Measurements from ENCODE around the gene POLR2E.
A peak's percentile ranks its signal among the peaks of the same experiment; 100 is the strongest.

POLR2E gene

GRCh38 chr19:1109697-1110671, 14.8 kb upstream of the POLR2E start:
- no peak for DNase-seq

- DNase-seq, result no peak
These were observed 13.9 kb upstream of the POLR2E start for GRCh38 chr19:1109032-1109551.

DNA sequence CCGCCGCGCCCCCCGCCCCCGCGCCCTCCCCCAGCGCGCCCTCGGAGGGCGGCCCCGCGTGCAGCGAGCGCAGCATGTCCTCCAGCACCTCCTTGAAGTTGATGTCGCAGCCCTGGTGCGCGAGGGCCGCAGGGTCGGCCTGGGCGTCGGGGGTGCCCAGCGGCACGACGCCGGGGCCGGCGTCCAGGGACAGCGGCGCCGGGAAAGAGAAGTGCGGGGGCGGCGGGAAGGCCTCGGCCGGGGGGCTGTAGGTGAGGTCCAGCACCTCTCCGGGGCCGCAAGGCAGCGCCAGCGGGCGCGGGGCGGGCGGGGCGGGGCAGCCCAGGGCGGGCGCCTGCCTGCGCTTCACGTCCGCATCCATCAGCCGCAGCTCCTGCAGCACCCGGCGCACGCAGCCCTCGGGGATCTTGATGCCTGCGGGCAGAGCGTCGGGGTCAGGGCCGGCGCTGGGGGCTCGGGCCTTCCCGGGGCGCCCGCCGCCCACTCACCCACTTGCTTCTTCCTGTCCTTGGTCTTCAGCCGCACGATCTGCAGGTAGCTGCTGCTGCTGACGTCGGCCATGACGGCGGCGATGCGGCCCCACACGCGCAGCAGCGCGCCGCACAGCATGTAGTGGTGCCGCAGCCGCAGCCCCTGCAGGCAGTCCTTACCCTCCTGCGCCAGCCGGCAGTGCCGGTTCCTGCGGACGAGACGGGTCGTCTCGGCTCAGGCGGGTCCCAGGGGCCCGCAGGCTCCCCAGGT, 13.3 kb upstream of the POLR2E start:
- DNase-seq, result no peak

DNA sequence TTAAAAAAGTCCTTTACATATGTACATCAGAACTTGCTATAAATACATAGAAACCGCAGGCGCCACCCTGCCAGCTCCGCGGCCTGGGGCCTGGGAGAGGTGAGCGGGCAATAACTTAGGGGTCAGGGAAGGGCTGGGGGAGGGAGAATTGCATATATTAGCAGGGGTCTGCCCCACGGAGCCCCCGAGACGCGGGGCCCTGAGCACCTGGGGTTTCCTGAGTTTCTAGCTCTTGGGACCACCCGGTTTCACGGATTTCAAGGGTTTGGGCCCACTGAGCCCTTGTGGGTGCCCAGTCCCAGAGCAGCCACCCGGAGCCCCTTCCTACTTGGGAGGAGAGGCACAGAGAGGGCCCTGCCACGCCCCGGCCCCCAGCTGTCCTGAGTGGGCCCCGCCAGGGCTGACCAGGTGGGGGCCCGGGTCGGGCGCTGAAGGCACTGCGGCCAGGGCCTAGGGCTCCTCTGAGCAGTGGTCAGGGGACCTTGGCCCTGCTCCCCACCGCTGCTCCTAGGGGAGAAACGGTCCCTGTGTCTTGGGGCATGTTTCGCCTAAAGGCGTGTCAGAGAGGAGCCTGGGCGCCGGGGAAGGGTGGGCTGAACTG, 12.6 kb upstream of the POLR2E start:
- DNase-seq, result no peak

GRCh38 chr19:1106841-1107660, 11.9 kb upstream of the POLR2E start:
- DNase-seq, result no peak

DNA sequence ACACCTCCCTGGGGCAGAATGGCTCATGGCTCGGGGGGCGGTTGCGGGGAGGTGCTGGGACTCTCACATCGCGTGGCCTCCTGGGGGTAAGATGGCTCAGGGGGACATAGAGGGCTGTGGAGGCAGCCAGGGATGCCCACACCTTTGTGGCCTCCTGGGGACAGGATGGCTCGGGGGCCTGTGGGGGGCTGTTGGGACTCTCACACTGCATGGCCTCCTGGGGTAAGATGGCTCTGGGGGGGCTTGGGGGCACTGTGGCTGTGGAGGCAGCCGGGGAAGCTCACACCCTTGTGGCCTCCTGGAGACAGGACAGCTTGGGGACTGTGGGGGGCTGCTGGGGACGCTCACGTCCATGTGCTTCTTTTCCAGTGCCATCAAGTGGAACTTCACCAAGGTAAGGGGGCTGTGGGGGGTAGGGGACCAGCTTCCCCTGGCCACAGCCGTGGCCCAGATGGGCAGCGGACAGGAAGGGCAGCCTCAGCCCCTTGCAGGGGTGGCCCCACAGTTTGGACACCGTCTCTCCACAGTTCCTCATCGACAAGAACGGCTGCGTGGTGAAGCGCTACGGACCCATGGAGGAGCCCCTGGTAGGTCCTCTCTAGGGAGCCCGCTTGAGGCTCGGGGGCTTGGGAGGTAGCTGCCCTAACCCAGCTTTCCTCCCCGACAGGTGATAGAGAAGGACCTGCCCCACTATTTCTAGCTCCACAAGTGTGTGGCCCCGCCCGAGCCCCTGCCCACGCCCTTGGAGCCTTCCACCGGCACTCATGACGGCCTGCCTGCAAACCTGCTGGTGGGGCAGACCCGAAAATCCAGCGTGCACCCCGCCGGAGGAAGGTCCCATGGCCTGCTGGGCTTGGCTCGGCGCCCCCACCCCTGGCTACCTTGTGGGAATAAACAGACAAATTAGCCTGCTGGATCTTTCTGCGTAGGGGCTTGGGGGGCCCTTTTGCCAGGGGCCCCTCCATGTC, 11.0 kb upstream of the POLR2E start:
- no peak for DNase-seq

- no peak for DNase-seq
These were observed 10.1 kb upstream of the POLR2E start for GRCh38 chr19:1105008-1105872.

DNA sequence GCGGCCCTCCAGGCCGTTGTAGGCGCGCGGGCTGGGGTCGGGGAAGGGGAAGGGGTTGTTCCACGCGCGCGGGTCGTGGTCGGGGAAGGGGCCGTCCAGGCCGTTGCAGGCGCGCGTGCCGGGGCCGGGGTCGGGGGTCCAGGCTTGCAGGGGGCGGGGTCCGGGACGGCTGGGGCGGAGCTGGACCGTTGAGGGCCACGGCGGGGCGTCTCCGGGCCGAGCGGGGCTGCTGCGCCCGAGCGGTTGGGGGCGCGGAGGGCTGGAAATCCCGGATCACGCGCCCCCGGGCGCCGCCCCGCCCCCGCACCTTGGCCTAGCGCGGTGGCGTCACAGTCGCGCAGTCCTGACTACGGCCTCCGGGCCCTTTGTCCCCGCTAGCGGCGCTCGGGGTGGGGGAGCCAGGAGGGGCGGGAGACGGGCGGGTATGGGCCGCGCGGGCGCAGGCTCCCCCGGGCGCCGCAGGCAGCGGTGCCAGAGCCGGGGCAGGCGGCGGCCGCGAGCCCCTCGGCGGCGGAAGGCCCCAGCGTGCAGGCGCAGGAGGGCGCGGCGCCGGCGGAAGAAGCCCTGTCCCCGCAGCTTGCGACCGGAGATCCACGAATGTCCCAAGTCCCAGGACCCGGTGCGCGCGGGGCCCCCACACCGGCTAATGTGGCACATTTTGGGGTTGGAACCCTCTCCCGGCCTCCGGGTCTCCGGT, 9.3 kb upstream of the POLR2E start:
- DNase-seq, result peak; percentile 47 to 60 (median 56)

DNA sequence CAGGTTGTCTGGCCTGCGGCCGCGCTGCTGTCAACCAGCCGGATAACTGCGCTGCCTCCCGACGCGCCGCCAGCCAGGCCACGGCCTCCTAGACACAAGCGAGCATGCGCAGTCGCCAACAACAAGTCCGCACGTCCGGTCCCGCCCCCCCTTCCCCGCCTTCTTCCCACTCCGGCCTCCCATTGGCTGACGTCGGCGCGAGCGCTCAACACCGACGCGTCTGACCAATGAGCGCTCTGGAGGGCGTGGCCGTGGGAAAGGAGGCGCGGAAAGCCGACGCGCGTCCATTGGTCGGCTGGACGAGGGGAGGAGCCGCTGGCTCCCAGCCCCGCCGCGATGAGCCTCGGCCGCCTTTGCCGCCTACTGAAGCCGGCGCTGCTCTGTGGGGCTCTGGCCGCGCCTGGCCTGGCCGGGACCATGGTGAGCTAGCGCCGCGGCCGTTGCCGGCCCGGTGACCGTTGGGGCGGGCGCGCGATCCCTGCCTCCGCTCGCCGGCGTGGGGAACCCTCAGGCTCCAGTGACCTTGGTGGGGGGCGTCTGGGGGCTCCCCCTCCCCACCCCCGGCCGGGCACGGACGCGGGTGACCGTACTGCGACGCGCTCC, 8.6 kb upstream of the POLR2E start, which contains the start of gene GPX4:
TSS of gene GPX4 (plus strand) at position 287 of the 603 bp plus-strand sequence. CDS start at position 337, 50 bp downstream.
- DNase-seq, result peak; percentile 93 to 98 (median 98)

- DNase-seq, result no peak
These were observed 8.0 kb upstream of the POLR2E start for GRCh38 chr19:1103132-1103707.

DNA sequence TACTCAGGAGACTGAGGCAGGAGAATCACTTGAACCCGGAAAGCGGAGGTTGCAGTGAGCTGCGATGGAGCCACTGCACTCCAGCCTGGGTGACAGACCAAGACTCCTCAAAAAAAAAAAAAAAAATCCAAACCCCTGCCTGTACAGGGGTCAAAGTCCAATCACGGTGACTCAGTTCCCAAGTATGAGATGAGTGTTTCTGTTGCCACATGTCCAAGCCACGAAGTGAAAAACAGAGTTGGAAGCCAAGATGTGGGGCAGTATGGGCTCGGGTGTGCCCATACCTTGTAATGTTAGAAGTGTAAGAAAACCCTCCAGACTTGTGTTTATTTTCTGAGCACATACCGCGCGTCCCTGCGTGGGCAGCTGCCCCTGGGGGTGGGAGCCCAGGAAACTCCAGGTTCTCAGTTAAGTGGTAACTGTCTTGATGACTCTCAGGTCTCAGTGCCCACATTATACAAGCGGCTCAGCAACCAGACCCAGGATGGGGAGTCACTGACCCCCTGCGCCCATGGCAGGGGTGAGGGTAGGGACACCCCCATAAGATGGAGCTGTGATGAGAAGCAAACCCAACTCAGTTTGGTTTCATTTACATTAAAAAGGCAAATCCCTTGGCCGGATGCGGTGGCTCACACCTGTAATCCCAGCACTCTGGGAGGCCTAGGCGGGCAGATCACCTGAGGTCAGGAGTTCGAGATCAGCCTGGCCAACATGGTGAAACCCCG, 7.4 kb upstream of the POLR2E start:
- peak in 1 of 4 experiments; percentile 30 for DNase-seq

DNA sequence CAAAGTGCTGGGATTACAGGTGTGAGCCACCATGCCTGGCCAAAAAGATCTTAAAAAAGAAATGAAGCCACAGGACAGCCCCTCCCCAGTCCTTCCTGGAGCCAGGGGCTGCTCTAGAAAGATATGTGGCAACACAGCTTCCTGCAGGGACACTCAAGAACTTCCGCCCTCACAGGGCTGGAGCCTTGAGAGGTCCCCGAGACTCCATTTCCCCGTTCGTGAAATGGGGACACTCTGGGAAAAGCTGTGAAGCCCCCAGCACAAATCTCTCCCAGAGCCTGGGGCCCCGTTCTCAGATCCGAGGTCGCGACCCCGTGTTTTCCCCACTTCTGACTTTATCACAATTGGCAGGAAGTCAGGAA, 6.1 kb upstream of the POLR2E start:
- no peak for DNase-seq

- DNase-seq, result no peak
These were observed 3.2 kb upstream of the POLR2E start for GRCh38 chr19:1098177-1099051.

- DNase-seq, result no peak
These were observed 2.6 kb upstream of the POLR2E start for GRCh38 chr19:1097810-1098176.

DNA sequence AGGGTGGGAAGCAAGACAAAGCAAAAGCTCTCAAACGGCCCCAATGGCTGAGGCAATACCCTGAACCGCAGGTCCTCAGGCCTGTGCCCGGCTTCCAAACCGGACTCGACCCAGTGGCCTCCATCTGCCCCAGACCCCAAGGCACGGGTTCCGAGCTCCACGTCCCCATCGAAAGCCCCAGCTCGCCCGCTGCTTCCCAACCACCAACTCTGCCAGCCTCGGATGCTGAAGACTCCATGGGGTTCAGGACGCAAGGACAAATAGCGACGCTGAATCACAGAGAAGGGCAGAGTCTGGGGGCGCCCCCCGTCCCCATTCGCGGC, 559 bp downstream of the POLR2E start:
- no peak for DNase-seq

DNA sequence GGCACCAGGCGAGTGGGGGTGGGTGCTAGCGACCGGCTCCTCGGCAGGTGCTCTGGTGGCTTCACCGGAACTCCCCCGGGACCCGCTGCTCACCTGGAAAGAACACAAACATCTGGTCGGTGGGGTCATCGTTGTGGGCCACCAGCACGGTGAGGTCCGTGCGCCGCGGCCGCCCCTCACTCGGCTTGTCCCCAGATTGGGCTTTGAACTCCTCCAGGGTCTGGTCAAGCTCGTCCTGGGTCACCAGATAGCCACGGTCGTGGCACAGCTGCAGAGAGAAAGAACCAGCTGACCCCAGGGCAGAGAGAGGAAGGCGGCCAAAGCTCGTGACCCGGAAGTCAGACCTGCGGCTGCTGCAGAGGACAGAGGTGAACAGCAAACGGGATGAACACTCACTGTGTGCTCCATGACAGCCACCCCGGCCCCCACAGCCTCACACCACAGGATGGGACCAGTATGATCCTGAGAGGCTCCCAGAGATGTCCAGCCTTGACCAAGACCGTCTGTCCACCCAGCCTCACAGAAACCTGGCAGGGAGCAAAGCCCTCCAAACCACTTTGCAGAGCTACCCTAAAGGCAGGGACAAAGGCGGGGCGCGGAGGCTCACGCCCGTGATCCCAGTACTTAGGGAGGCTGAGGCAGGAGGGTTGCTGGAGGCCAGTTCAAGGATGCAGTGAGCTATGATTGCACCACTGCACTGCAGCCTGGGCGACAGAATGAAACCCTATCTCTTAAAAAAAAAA, 1.2 kb downstream of the POLR2E start:
- DNase-seq, result no peak
